ENCODE measurements around the gene SMC2. TPM values are rescaled to one million over a fixed set of nuclear protein-coding genes. Genes with fewer than 3 reads are reported as not detected.

SMC2 gene
- total RNA-seq, 1 donor from 2014 or later, result 9.7 TPM

- H3K27me3 ChIP-seq (ENCODE audit: low read depth), result no peaks in the 10 kb centered on the region
- H3K9me3 ChIP-seq (replicated peaks), result peaks cover 5% of the 10 kb centered on the region
- H3K36me3 ChIP-seq, result no peaks in the 10 kb centered on the region
- H3K27ac ChIP-seq (replicated peaks), result no peak overlapping the region
- intact Hi-C loops (cut with micrococcal nuclease), result loop anchor here (10.0 kb wide), 1 partner anchor 208 kb away; no protein-coding TSS in a partner anchor
- peak; percentile 54 for TF ChIP-seq CTCF (IDR thresholded peaks at IDR 0.05; ENCODE audit: borderline replicate concordance)
- no peak overlapping the region for H3K4me3 ChIP-seq
- no peak for DNase-seq
- no peaks in the 10 kb centered on the region for H3K4me1 ChIP-seq
Measured at GRCh38 chr9:104177003-104177611, 83.0 kb downstream of the SMC2 start.

GRCh38 chr9:104177676-104178075, 83.6 kb downstream of the SMC2 start:
- H3K4me3 ChIP-seq, result no peak overlapping the region
- intact Hi-C loops (cut with micrococcal nuclease), result loop anchor here (10.0 kb wide), 1 partner anchor 207 kb away; no protein-coding TSS in a partner anchor
- no peak overlapping the region for H3K27ac ChIP-seq (replicated peaks)
- H3K9me3 ChIP-seq (replicated peaks), result peaks cover 5% of the 10 kb centered on the region
- H3K36me3 ChIP-seq, result no peaks in the 10 kb centered on the region
- TF ChIP-seq CTCF (IDR thresholded peaks at IDR 0.05; ENCODE audit: borderline replicate concordance), result no peak
- H3K27me3 ChIP-seq (ENCODE audit: low read depth), result no peaks in the 10 kb centered on the region
- H3K4me1 ChIP-seq, result no peaks in the 10 kb centered on the region
- DNase-seq, result no peak
